DOHH2 (cell line): Measurements from ENCODE around the gene ACD.

Experiments
- CTCF ChIP-seq: fragments of 200-600 bp; sonication (generic); IDR thresholded peaks from one replicate; pipeline ENCODE4 v1.5.1; 2014; ENCODE audit warnings: antibody characterized with exemption, mild to moderate bottlenecking, low read depth, low read length; ENCODE audit not compliant: poor library complexity, severe bottlenecking
- EZH2phosphoT487 ChIP-seq: fragments of 200-600 bp; sonication (generic); IDR thresholded peaks from 2 replicates; pipeline ENCODE4 v1.6.1; 2017; ENCODE audit warnings: borderline replicate concordance, mild to moderate bottlenecking, antibody characterized with exemption, low read length, moderate library complexity, mixed read lengths

- TF ChIP-seq CTCF (no peak), EZH2phosphoT487 (no peak)
These were observed 49.0 kb upstream of the ACD start for GRCh38 chr16:67709050-67709449.
